GM12878 (cell line): ENCODE results near the gene BANP. TPM values are rescaled to one million over a fixed set of nuclear protein-coding genes. Genes with fewer than 3 reads are reported as not detected.

Experiments used
- ATAC-seq: fragments of 200-7000 bp; cut with Tn5 transposase; 3 replicates; pipeline ENCODE4 v1.9.1; 2020; ENCODE audit warnings: mild to moderate bottlenecking, moderate library complexity
- BruUV-seq: library from RNA; stranded (reverse); fragments of 400-500 nt; replicated peaks from 2 replicates; lab custom pipeline; 2021; lab: Mats Ljungman, UMichigan
- CTCF ChIA-PET: fragments of 300-600 bp; sonication (Branson Sonifier 250); formaldehyde crosslinking; extraction: SDS; loops from one replicate; lab custom pipeline; 2021; ENCODE audit warnings: inconsistent platforms; lab: Yijun Ruan, JAX
- POLR2A ChIA-PET: fragments of 350-600 bp; formaldehyde crosslinking; extraction: SDS; loops from one replicate; lab custom pipeline; 2021; ENCODE audit warnings: inconsistent platforms; lab: Charles Lee
- RAD21 ChIA-PET: fragments of 300-600 bp; sonication (Branson Sonifier 250); formaldehyde crosslinking; loops from one replicate; lab custom pipeline; 2023; ENCODE audit warnings: antibody characterized with exemption; ENCODE audit not compliant: unreplicated experiment; lab: Charles Lee
- SMC1A ChIA-PET: fragments of 300-600 bp; sonication (Branson Sonifier 250); formaldehyde crosslinking; loops from one replicate; lab custom pipeline; 2023; ENCODE audit not compliant: unreplicated experiment, uncharacterized antibody; lab: Charles Lee
- DNase-seq: peaks from one replicate; pipeline ENCODE4 v3.0.0-alpha.2; 2011; ENCODE audit warnings: low read depth, low spot score
- FAIRE-seq: peaks from 3 replicates; lab custom pipeline; 2011; peaks lifted over from hg19 to GRCh38; lab: Jason Lieb, UNC
- H2AFZ ChIP-seq: 2 replicates; pipeline ENCODE4 v1.6.0; 2011; ENCODE audit warnings: low read depth, low read length, control low read depth; ENCODE audit not compliant: control insufficient read depth
- H3K27ac ChIP-seq: 2 replicates; pipeline ENCODE4 v1.5.1; 2011; ENCODE audit warnings: control low read depth; ENCODE audit not compliant: control insufficient read depth, insufficient read depth
- H3K27me3 ChIP-seq, 2 experiments: replicated peaks in 1 of 2; 2 replicates each; pipeline versions ENCODE4 v1.6.0 to v1.6.1; 2011; ENCODE audit warnings: low read length in 1 of 2; ENCODE audit not compliant: control insufficient read depth in 2 of 2, insufficient read depth in 2 of 2
- H3K36me3 ChIP-seq, 2 experiments: 2 replicates each; pipeline ENCODE4 v1.5.1; 2011; ENCODE audit warnings: low read length in 1 of 2; ENCODE audit not compliant: control insufficient read depth in 2 of 2, insufficient read depth in 2 of 2
- H3K4me1 ChIP-seq: 2 replicates; pipeline ENCODE4 v1.6.1; 2011; ENCODE audit warnings: mild to moderate bottlenecking, low read length, moderate library complexity, mixed read lengths; ENCODE audit not compliant: control insufficient read depth, insufficient read depth
- H3K4me2 ChIP-seq: 2 replicates; pipeline ENCODE4 v1.6.0; 2011; ENCODE audit warnings: control low read depth; ENCODE audit not compliant: control insufficient read depth, insufficient read depth
- H3K4me3 ChIP-seq: fragments of 200-600 bp; sonication (generic); 2 replicates; pipeline ENCODE4 v1.5.1; 2016
- H3K79me2 ChIP-seq: 2 replicates; pipeline ENCODE4 v1.6.0; 2011; ENCODE audit warnings: low read length; ENCODE audit not compliant: control insufficient read depth, insufficient read depth
- H3K9ac ChIP-seq: 2 replicates; pipeline ENCODE4 v1.8.0; 2011; ENCODE audit warnings: low read length, control low read depth, mixed read lengths; ENCODE audit not compliant: control insufficient read depth, insufficient read depth
- H3K9me3 ChIP-seq: replicated peaks from 3 replicates; pipeline ENCODE4 v1.5.1; 2011; ENCODE audit warnings: mild to moderate bottlenecking, low read length; ENCODE audit not compliant: control insufficient read depth, insufficient read depth
- H4K20me1 ChIP-seq: 2 replicates; pipeline ENCODE4 v1.6.0; 2011; ENCODE audit not compliant: control insufficient read depth, insufficient read depth
- CBX5 ChIP-seq: sonication (generic); IDR thresholded peaks from 2 replicates; pipeline ENCODE4 v1.6.1; 2016; ENCODE audit warnings: low read depth, moderate library complexity, mild to moderate bottlenecking, inconsistent platforms
- E4F1 ChIP-seq: fragments of 450-650 bp; IDR thresholded peaks from 2 replicates; pipeline ENCODE4 v1.6.1; 2018; ENCODE audit warnings: borderline replicate concordance, mild to moderate bottlenecking; ENCODE audit not compliant: partially characterized antibody
- ETV6 ChIP-seq, 2 experiments: fragments of 450-650 bp in 1 of 2; IDR thresholded peaks in 1 of 2; conservative IDR thresholded peaks in 1 of 2; 2 replicates each; pipeline ENCODE4 v1.6.1; 2014; ENCODE audit warnings: antibody characterized with exemption in 1 of 2, borderline replicate concordance in 1 of 2, low read depth in 1 of 2, mild to moderate bottlenecking in 1 of 2, moderate library complexity in 1 of 2
- MYC ChIP-seq: IDR thresholded peaks from 2 replicates; pipeline ENCODE4 v1.6.1; 2011; ENCODE audit warnings: mild to moderate bottlenecking, low read length, moderate library complexity, inconsistent platforms; ENCODE audit not compliant: insufficient read depth, insufficient replicate concordance, insufficient read length, severe bottlenecking
- RUNX3 ChIP-seq: IDR thresholded peaks from 2 replicates; pipeline ENCODE4 v1.6.1; 2012; ENCODE audit warnings: low read length, inconsistent platforms
- SREBF1 ChIP-seq: IDR thresholded peaks from 2 replicates; pipeline ENCODE4 v1.6.1; 2012; ENCODE audit warnings: mild to moderate bottlenecking, low read length
- TBL1XR1 ChIP-seq: IDR thresholded peaks from 2 replicates; pipeline ENCODE4 v1.6.1; 2012; ENCODE audit warnings: low read depth, low read length, improper control_type of control experiment
- ZNF274 ChIP-seq: IDR thresholded peaks from one replicate; pipeline ENCODE4 v1.8.0; 2011; ENCODE audit not compliant: insufficient read length, insufficient read depth
- ZNF622 ChIP-seq: fragments of 450-650 bp; IDR thresholded peaks from 2 replicates; pipeline ENCODE4 v1.6.1; 2017; ENCODE audit warnings: mild to moderate bottlenecking, inconsistent platforms
- WGBS: methylation state at CpG from one replicate; pipeline ENCODE4 v1.1.6; 2016; ENCODE audit warnings: low lambda C conversion rate; ENCODE audit not compliant: insufficient replicate concordance, insufficient coverage; ENCODE audit errors: missing lambda C conversion rate; 5-methylcytosine and 5-hydroxymethylcytosine counted together
- in situ Hi-C: fragments of 300-500 bp; cut with MboI; formaldehyde crosslinking; loops from 9 replicates; pipeline ENCODE4 v1.14.3; 2018; ENCODE audit warnings: mixed read lengths
- intact Hi-C: fragments of 100-400 bp; cut with micrococcal nuclease; formaldehyde crosslinking; loops from one replicate; pipeline ENCODE4 v1.14.2; 2022; ENCODE audit not compliant: unreplicated experiment
- polyA plus RNA-seq, 11 experiments: library from polyadenylated mRNA; depleted of rRNA in 4 of 11; unstranded in 6 of 11; stranded (reverse) in 5 of 11; fragments of >200 nt; fragmentation: Nextera tagmentation in 4 of 11; fragmentation: Illumina TruSeq in 1 of 11; extraction: Ambion mirVana in 4 of 11; extraction: Trizol in 1 of 11; gene quantifications; 1 replicate in 1 of 11; 2 replicates in 10 of 11; pipeline versions ENCODE4 v1.2.1 to v1.2.3, GENCODE V29; 2011 to 2016; ENCODE audit warnings: inconsistent platforms in 2 of 11, missing spikeins in 2 of 11, low read depth in 1 of 11
- total RNA-seq, 4 experiments: library from RNA; depleted of rRNA in 3 of 4; stranded (reverse); fragments of >200 nt in 3 of 4; fragmentation: Illumina TruSeq in 1 of 4; extraction: Trizol in 1 of 4; gene quantifications; 2 replicates each; pipeline versions ENCODE4 v1.2.1 to v1.2.3, GENCODE V29; 2013 to 2021
- TF ChIP-seq, protein P1 (sequence below): fragments of 450-650 bp; conservative IDR thresholded peaks from 2 replicates; pipeline ENCODE4 v1.6.1; 2017; ENCODE audit warnings: mild to moderate bottlenecking, moderate library complexity
- TF ChIP-seq, protein P2 (sequence below): fragments of 450-650 bp; IDR thresholded peaks from 2 replicates; pipeline ENCODE4 v1.6.1; 2017; ENCODE audit warnings: mild to moderate bottlenecking, moderate library complexity

Gene BANP
- total and polyA plus RNA-seq, 10 of the 15 experiments (the other 5 are each of a cell fraction or from before 2014, with no cell fraction given): 3.9 to 21.9 (median 12.2) TPM

GRCh38 chr16:88070341-88070740 is 119.1 kb downstream of the BANP start:
- Histone ChIP-seq H3K4me1 (peaks cover 19% of the 10 kb centered on the region), H3K4me3 (no peak overlapping the region), H3K36me3 (peaks cover 0 to 1% of the 10 kb centered on the region in 2 experiments; a peak in 3 of 4 replicates), H2AFZ (no peak overlapping the region), H4K20me1 (no peaks in the 10 kb centered on the region), H3K79me2 (no peaks in the 10 kb centered on the region), H3K27ac (peak overlapping the region; percentile 54), H3K9me3 (no peaks in the 10 kb centered on the region), H3K4me2 (no peak overlapping the region), H3K9ac (no peak overlapping the region), H3K27me3 (no peaks in the 10 kb centered on the region)
- 87% methylated on average over 12 of the region's 12 CpGs for WGBS
- ChIA-PET RAD21 (no interaction called here), SMC1A (no interaction called here), CTCF (no interaction called here), POLR2A (no interaction called here)
- no TSS peak for BruUV-seq
- ATAC-seq: no peak
- TF ChIP-seq, protein P1, sequence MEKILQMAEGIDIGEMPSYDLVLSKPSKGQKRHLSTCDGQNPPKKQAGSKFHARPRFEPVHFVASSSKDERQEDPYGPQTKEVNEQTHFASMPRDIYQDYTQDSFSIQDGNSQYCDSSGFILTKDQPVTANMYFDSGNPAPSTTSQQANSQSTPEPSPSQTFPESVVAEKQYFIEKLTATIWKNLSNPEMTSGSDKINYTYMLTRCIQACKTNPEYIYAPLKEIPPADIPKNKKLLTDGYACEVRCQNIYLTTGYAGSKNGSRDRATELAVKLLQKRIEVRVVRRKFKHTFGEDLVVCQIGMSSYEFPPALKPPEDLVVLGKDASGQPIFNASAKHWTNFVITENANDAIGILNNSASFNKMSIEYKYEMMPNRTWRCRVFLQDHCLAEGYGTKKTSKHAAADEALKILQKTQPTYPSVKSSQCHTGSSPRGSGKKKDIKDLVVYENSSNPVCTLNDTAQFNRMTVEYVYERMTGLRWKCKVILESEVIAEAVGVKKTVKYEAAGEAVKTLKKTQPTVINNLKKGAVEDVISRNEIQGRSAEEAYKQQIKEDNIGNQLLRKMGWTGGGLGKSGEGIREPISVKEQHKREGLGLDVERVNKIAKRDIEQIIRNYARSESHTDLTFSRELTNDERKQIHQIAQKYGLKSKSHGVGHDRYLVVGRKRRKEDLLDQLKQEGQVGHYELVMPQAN: no peak
- TF ChIP-seq SREBF1 (no peak), RUNX3 (no peak), ZNF622 (no peak), CBX5 (no peak), MYC (no peak), E4F1 (no peak), ZNF274 (no peak), ETV6 (conservative IDR thresholded peaks at IDR 0.05 in 1 of 2, IDR thresholded peaks at IDR 0.05 in 1 of 2; ENCODE audit: borderline replicate concordance in 1 of 2, low read depth in 1 of 2) (no peak), TBL1XR1 (no peak)
- TF ChIP-seq, protein P2, sequence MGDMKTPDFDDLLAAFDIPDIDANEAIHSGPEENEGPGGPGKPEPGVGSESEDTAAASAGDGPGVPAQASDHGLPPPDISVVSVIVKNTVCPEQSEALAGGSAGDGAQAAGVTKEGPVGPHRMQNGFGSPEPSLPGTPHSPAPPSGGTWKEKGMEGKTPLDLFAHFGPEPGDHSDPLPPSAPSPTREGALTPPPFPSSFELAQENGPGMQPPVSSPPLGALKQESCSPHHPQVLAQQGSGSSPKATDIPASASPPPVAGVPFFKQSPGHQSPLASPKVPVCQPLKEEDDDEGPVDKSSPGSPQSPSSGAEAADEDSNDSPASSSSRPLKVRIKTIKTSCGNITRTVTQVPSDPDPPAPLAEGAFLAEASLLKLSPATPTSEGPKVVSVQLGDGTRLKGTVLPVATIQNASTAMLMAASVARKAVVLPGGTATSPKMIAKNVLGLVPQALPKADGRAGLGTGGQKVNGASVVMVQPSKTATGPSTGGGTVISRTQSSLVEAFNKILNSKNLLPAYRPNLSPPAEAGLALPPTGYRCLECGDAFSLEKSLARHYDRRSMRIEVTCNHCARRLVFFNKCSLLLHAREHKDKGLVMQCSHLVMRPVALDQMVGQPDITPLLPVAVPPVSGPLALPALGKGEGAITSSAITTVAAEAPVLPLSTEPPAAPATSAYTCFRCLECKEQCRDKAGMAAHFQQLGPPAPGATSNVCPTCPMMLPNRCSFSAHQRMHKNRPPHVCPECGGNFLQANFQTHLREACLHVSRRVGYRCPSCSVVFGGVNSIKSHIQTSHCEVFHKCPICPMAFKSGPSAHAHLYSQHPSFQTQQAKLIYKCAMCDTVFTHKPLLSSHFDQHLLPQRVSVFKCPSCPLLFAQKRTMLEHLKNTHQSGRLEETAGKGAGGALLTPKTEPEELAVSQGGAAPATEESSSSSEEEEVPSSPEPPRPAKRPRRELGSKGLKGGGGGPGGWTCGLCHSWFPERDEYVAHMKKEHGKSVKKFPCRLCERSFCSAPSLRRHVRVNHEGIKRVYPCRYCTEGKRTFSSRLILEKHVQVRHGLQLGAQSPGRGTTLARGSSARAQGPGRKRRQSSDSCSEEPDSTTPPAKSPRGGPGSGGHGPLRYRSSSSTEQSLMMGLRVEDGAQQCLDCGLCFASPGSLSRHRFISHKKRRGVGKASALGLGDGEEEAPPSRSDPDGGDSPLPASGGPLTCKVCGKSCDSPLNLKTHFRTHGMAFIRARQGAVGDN: no peak
- intact Hi-C loops: no loop called here
- no peak for DNase-seq
- FAIRE-seq: no peak
- in situ Hi-C loops: no loop called here
